NCI-H1930 (cell line): ENCODE results near the gene DCTN2.

Experiments
- DNase-seq, 2 experiments: peaks; one replicate each; lab custom pipeline; 2025; lab: John Stamatoyannopoulos, UW

Gene DCTN2

GRCh38 chr12:57488402-57489156 is 58.4 kb downstream of the DCTN2 start:
- no peak for DNase-seq

GRCh38 chr12:57487597-57488401 is 59.2 kb downstream of the DCTN2 start, which contains the start of gene MARS1:
Gene MARS1 (plus strand): TSS chr12:57488068. CDS start chr12:57488091, 23 bp downstream.
- peak; percentile 93 to 96 for DNase-seq

GRCh38 chr12:57487055-57487596 is 59.9 kb downstream of the DCTN2 start:
- DNase-seq = no peak

- DNase-seq = no peak
These were observed 61.3 kb downstream of the DCTN2 start for GRCh38 chr12:57485695-57486094.

- no peak for DNase-seq
These were observed 63.5 kb downstream of the DCTN2 start for GRCh38 chr12:57483466-57483865.

GRCh38 chr12:57481671-57482070 is 65.3 kb downstream of the DCTN2 start:
- DNase-seq = no peak
